PC-9 (cell line): ENCODE results near the gene PITX1. TPM values are rescaled to one million over a fixed set of nuclear protein-coding genes. Genes with fewer than 3 reads are reported as not detected.

Experiments
- BruUV-seq: library from RNA; stranded (reverse); fragments of 400-500 nt; replicated peaks from 2 replicates; lab custom pipeline; 2021; lab: Mats Ljungman, UMichigan
- CTCF ChIA-PET: fragments of 300-600 bp; sonication (Branson Sonifier 250); formaldehyde crosslinking; loops from one replicate; lab custom pipeline; 2022; ENCODE audit warnings: antibody characterized with exemption; lab: Charles Lee
- POLR2A ChIA-PET: fragments of 300-600 bp; sonication (Branson Sonifier 250); formaldehyde crosslinking; loops from one replicate; lab custom pipeline; 2022; ENCODE audit warnings: antibody characterized with exemption; ENCODE audit not compliant: unreplicated experiment; lab: Charles Lee
- DNase-seq, 2 experiments: peaks; one replicate each; pipeline versions ENCODE4 v3.0.0 to v3.0.0-alpha.2; 2015 to 2022; ENCODE audit warnings: mixed read lengths in 1 of 2
- H2AFZ ChIP-seq: fragments of 200-600 bp; sonication (generic); 2 replicates; pipeline ENCODE4 v1.8.1; 2017; ENCODE audit warnings: antibody characterized with exemption
- H3F3A ChIP-seq: fragments of 200-600 bp; sonication (generic); 2 replicates; pipeline ENCODE4 v1.8.1; 2017; ENCODE audit warnings: antibody characterized with exemption, mild to moderate bottlenecking, low read depth; ENCODE audit not compliant: insufficient read depth
- H3K27ac ChIP-seq: fragments of 200-600 bp; sonication (generic); 2 replicates; pipeline ENCODE4 v1.6.1; 2016; ENCODE audit warnings: mixed run types
- H3K27me3 ChIP-seq: fragments of 200-600 bp; sonication (generic); 2 replicates; pipeline ENCODE4 v1.6.1; 2016; ENCODE audit warnings: low read depth, mixed run types; ENCODE audit not compliant: insufficient read depth
- H3K36me3 ChIP-seq: fragments of 200-600 bp; sonication (generic); 2 replicates; pipeline ENCODE4 v1.6.1; 2016; ENCODE audit warnings: low read depth, mixed run types
- H3K4me1 ChIP-seq: fragments of 200-600 bp; sonication (generic); replicated peaks from 2 replicates; pipeline ENCODE4 v1.6.1; 2016; ENCODE audit warnings: mixed run types; ENCODE audit not compliant: insufficient read depth
- H3K4me2 ChIP-seq: fragments of 200-600 bp; sonication (generic); 2 replicates; pipeline ENCODE4 v1.6.1; 2017; ENCODE audit warnings: mixed run types
- H3K4me3 ChIP-seq: fragments of 200-600 bp; sonication (generic); 2 replicates; pipeline ENCODE4 v1.6.1; 2016; ENCODE audit warnings: mixed run types
- H3K79me2 ChIP-seq: fragments of 200-600 bp; sonication (generic); 2 replicates; pipeline ENCODE4 v1.6.1; 2017; ENCODE audit warnings: low read depth, mixed run types
- H3K9me2 ChIP-seq: fragments of 200-600 bp; sonication (generic); 2 replicates; pipeline ENCODE4 v1.8.1; 2017; ENCODE audit warnings: mild to moderate bottlenecking; ENCODE audit not compliant: insufficient read depth
- H3K9me3 ChIP-seq: fragments of 200-600 bp; sonication (generic); 2 replicates; pipeline ENCODE4 v1.8.1; 2016; ENCODE audit warnings: low read depth; ENCODE audit not compliant: insufficient read depth
- H4K20me1 ChIP-seq: fragments of 200-600 bp; sonication (generic); 2 replicates; pipeline ENCODE4 v1.8.1; 2017; ENCODE audit not compliant: insufficient read depth
- CTCF ChIP-seq: fragments of 200-600 bp; sonication (generic); conservative IDR thresholded peaks from 2 replicates; pipeline ENCODE4 v1.6.1; 2017; ENCODE audit warnings: mixed run types, antibody characterized with exemption, mild to moderate bottlenecking, moderate library complexity
- EZH2 ChIP-seq: fragments of 200-600 bp; sonication (generic); IDR thresholded peaks from 2 replicates; pipeline ENCODE4 v1.8.0; 2017; ENCODE audit warnings: antibody characterized with exemption, low read depth
- intact Hi-C: fragments of 100-400 bp; cut with micrococcal nuclease; formaldehyde crosslinking; loops from one replicate; pipeline ENCODE4 v1.10.0; 2022; ENCODE audit not compliant: unreplicated experiment
- total RNA-seq: library from RNA; stranded (reverse); gene quantifications from 2 replicates; pipeline ENCODE4 v1.2.3, GENCODE V29; 2021

PITX1 gene
- total RNA-seq, 1 experiment from 2014 or later, result 27.8 TPM

- ChIA-PET POLR2A (no interaction called here), CTCF (no interaction called here)
- intact Hi-C loops, result loop anchor here (10.0 kb wide), 1 partner anchor 48 kb away; no protein-coding TSS in a partner anchor
- Histone ChIP-seq H3K4me2 (no peak overlapping the region), H3K79me2 (no peaks in the 10 kb centered on the region), H3K9me2 (no peaks in the 10 kb centered on the region), H3K9me3 (no peaks in the 10 kb centered on the region), H3F3A (no peaks in the 10 kb centered on the region), H2AFZ (no peak overlapping the region), H3K4me3 (no peak overlapping the region), H4K20me1 (no peaks in the 10 kb centered on the region), H3K27me3 (no peaks in the 10 kb centered on the region), H3K36me3 (no peaks in the 10 kb centered on the region), H3K27ac (no peak overlapping the region), H3K4me1 (no peaks in the 10 kb centered on the region)
- no TSS peak for BruUV-seq
- TF ChIP-seq CTCF (no peak), EZH2 (no peak)
- DNase-seq, result no peak
Measured at GRCh38 chr5:135063056-135063445, 29.0 kb upstream of the PITX1 start.

GRCh38 chr5:135062216-135063055 is 28.4 kb upstream of the PITX1 start:
- no peaks in the 10 kb centered on the region for H3K36me3 ChIP-seq
- no peak for TF ChIP-seq EZH2
- no peak for TF ChIP-seq CTCF
- DNase-seq, result no peak
- no peaks in the 10 kb centered on the region for H4K20me1 ChIP-seq
- no peaks in the 10 kb centered on the region for H3K9me3 ChIP-seq
- POLR2A ChIA-PET, result no interaction called here
- H3K27me3 ChIP-seq, result no peaks in the 10 kb centered on the region
- no peaks in the 10 kb centered on the region for H3K4me1 ChIP-seq
- H3K4me2 ChIP-seq, result no peak overlapping the region
- intact Hi-C loops, result loop anchor here (10.0 kb wide), 1 partner anchor 48 kb away; no protein-coding TSS in a partner anchor
- H3K4me3 ChIP-seq, result no peak overlapping the region
- H2AFZ ChIP-seq, result no peak overlapping the region
- no peaks in the 10 kb centered on the region for H3F3A ChIP-seq
- no peak overlapping the region for H3K27ac ChIP-seq
- no TSS peak for BruUV-seq
- H3K79me2 ChIP-seq, result no peaks in the 10 kb centered on the region
- no peaks in the 10 kb centered on the region for H3K9me2 ChIP-seq
- CTCF ChIA-PET, result no interaction called here

- TF ChIP-seq EZH2 (no peak), CTCF (no peak)
- Histone ChIP-seq H2AFZ (no peak overlapping the region), H3K27me3 (no peaks in the 10 kb centered on the region), H3K9me3 (no peaks in the 10 kb centered on the region), H3K4me3 (no peak overlapping the region), H3K79me2 (no peaks in the 10 kb centered on the region), H4K20me1 (no peaks in the 10 kb centered on the region), H3K4me2 (no peak overlapping the region), H3F3A (no peaks in the 10 kb centered on the region), H3K9me2 (no peaks in the 10 kb centered on the region), H3K27ac (no peak overlapping the region), H3K36me3 (no peaks in the 10 kb centered on the region), H3K4me1 (no peaks in the 10 kb centered on the region)
- intact Hi-C loops, result loop anchor here (10.0 kb wide), 1 partner anchor 46 kb away; no protein-coding TSS in a partner anchor
- no peak for DNase-seq
- BruUV-seq, result no TSS peak
- ChIA-PET POLR2A (no interaction called here), CTCF (no interaction called here)
Measured at GRCh38 chr5:135061001-135061400, 27.0 kb upstream of the PITX1 start.
